AG04449 (cell line): ENCODE measurements around the gene ATP9B.

Experiments used
- CTCF ChIA-PET: fragments of 350-600 bp; formaldehyde crosslinking; extraction: SDS; loops from one replicate; lab custom pipeline; 2021; ENCODE audit warnings: antibody characterized with exemption; lab: Yijun Ruan, JAX
- POLR2A ChIA-PET: fragments of 400-600, 350-600 bp; formaldehyde crosslinking; extraction: SDS; loops from one replicate; lab custom pipeline; 2020; ENCODE audit warnings: antibody characterized with exemption, inconsistent platforms; lab: Yijun Ruan, JAX
- DNase-seq: peaks from one replicate; pipeline ENCODE4 v3.0.0-alpha.2; 2010; ENCODE audit warnings: low read depth, low spot score
- H3K4me3 ChIP-seq: 2 replicates; pipeline ENCODE4 v1.5.1; 2011; ENCODE audit warnings: low read depth, mild to moderate bottlenecking, control low read depth, low read length
- CTCF ChIP-seq: IDR thresholded peaks from one replicate; pipeline ENCODE4 v1.5.1; 2011; ENCODE audit warnings: mild to moderate bottlenecking, moderate library complexity, low read length, control low read depth, inconsistent platforms; ENCODE audit not compliant: insufficient read depth; ENCODE audit errors: missing control alignments

The ATP9B gene

GRCh38 chr18:79222790-79223189 is 153.6 kb downstream of the ATP9B start:
- no peak for TF ChIP-seq CTCF
- no peak overlapping the region for H3K4me3 ChIP-seq
- POLR2A ChIA-PET: no interaction called here
- DNase-seq: no peak
- CTCF ChIA-PET: no interaction called here

- TF ChIP-seq CTCF: no peak
- H3K4me3 ChIP-seq: no peak overlapping the region
- DNase-seq: no peak
- ChIA-PET POLR2A (no interaction called here), CTCF (no interaction called here)
These were observed 154.2 kb downstream of the ATP9B start for GRCh38 chr18:79223431-79223830.

GRCh38 chr18:79224381-79224780 is 155.2 kb downstream of the ATP9B start:
- ChIA-PET POLR2A (no interaction called here), CTCF (no interaction called here)

DNA sequence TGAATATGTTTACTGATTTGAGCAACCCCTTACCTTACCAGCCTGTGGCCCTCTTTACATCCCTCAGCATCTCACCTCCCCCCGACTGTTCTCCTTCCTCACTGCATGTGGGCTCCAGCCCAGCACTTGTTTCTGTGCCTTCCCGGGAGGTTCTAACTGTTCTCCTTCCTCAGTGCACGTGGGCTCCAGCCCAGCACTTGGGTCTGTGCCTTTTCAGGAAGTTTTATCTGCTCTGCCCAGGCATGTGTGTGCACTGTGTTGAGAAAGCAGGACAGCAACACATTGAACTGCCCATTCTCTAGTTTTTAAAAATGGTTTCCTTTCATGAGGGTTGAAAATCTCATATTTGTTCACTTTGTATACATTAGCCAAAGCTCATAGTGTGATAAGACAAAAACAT is 158.4 kb downstream of the ATP9B start:
- H3K4me3 ChIP-seq: no peak overlapping the region
- no peak for DNase-seq
- POLR2A ChIA-PET: no interaction called here
- CTCF ChIA-PET: no interaction called here
- no peak for TF ChIP-seq CTCF

More at GRCh38 chr18:79224381-79224780, 155.2 kb downstream of the ATP9B start:
- TF ChIP-seq CTCF: no peak
- DNase-seq: no peak
- H3K4me3 ChIP-seq: no peak overlapping the region

DNA sequence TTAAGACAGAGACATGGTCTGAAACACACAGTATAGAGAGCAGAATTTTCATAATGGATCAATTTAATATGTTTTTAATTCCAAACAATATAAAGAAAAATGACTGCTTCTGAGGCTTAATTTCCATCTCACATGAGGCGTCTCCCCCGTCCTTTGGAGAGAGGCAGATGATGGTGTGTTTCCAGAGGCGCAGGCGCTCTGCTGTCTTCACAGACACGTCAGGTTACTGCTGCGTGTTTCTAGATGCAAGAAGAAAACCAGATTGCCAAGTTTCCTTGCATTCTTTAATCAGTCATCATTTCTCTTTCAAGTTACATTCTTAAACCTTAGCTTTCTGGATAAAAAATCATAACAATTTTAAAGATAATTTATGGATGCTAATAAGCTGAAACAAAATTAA is 160.2 kb downstream of the ATP9B start:
- TF ChIP-seq CTCF: no peak
- POLR2A ChIA-PET: no interaction called here
- CTCF ChIA-PET: interaction anchor here (0.5 kb wide), 1 partner anchor 67 kb away, joined by 3 read pairs; no protein-coding TSS in a partner anchor
- H3K4me3 ChIP-seq: no peak overlapping the region
- DNase-seq: no peak

DNA sequence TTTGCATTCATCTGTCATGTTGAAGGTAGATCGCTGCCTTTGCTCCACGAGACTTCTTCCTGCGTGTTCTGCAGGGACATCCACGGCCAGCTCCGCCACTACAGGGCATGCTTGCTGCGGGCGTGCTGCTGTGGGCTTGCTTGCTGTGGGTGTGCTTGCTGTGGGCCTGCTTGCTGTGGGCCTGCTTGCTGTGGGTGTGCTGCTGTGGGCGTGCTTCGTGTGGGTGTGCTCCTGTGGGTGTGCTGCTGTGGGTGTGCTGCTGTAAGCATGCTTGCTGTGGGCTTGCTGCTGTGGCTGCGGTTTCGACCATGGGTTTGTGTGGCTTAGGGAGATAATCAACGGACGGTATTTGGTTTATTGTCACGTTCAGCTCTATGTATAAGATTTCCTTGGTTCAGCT is 165.2 kb downstream of the ATP9B start:
- ChIA-PET POLR2A (no interaction called here), CTCF (no interaction called here)
- no peak for TF ChIP-seq CTCF
- no peak for DNase-seq
- H3K4me3 ChIP-seq: no peak overlapping the region
